Progenitor cell of endocrine pancreas (in vitro differentiated cells): ENCODE data around the gene MAP2K1. TPM values are rescaled to one million over a fixed set of nuclear protein-coding genes. Genes with fewer than 3 reads are reported as not detected.

Experiments
- DNase-seq: peaks from one replicate; pipeline ENCODE4 v3.0.0; 2021; ENCODE audit warnings: low spot score; ENCODE audit not compliant: unreplicated experiment
- H3K27ac Mint-ChIP-seq: 2 replicates; pipeline ENCODE4 v1.8.0; 2021; ENCODE audit warnings: mild to moderate bottlenecking, moderate library complexity, mixed read lengths
- H3K27me3 Mint-ChIP-seq: 2 replicates; pipeline ENCODE4 v1.8.0; 2021; ENCODE audit warnings: mixed read lengths
- H3K36me3 Mint-ChIP-seq: 2 replicates; pipeline ENCODE4 v1.8.0; 2022; ENCODE audit warnings: mixed read lengths; ENCODE audit not compliant: insufficient read depth
- H3K4me1 Mint-ChIP-seq: 2 replicates; pipeline ENCODE4 v1.8.0; 2021; ENCODE audit warnings: low read depth, mixed read lengths
- H3K4me3 Mint-ChIP-seq: 2 replicates; pipeline ENCODE4 v1.8.0; 2021; ENCODE audit warnings: low read depth, mild to moderate bottlenecking, moderate library complexity, mixed read lengths
- H3K9me3 Mint-ChIP-seq: 2 replicates; pipeline ENCODE4 v1.8.0; 2021; ENCODE audit warnings: low read depth, mixed read lengths
- total RNA-seq: library from RNA; stranded (reverse); gene quantifications from 2 replicates; pipeline ENCODE4 v1.2.1, GENCODE V29; 2021
- TF ChIP-seq, protein P1 (sequence below): fragments of 200-600 bp; sonication (generic); IDR thresholded peaks from one replicate; pipeline ENCODE4 v1.5.0; 2021; ENCODE audit warnings: antibody characterized with exemption, mild to moderate bottlenecking; ENCODE audit not compliant: unreplicated experiment

The MAP2K1 gene
- total RNA-seq, 1 donor from 2014 or later: 28.6 TPM

DNA sequence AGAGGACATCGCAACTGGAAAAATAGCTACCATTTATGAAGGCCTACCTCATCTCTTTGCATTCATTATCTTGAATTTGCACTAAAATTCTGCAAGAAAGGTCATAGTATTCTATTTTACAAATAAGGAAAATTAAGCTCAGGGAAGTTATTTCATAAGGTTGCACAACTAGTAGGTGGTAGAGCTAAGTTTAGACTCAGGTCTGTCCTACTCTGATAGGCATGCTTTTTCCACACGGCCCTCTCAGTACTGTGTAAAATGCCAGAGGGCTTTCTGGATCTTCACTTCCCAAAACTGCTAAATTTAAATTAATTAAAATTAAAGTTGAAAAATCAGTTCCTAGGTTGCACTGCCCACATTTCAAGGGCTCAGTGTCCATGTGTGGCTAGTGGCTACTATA, 18.3 kb downstream of the MAP2K1 start:
- H3K27ac Mint-ChIP-seq: no peak overlapping the region
- peaks cover 4% of the 10 kb centered on the region for H3K36me3 Mint-ChIP-seq
- no peak overlapping the region for H3K4me3 Mint-ChIP-seq
- peaks cover 22% of the 10 kb centered on the region for H3K4me1 Mint-ChIP-seq
- TF ChIP-seq, protein P1, sequence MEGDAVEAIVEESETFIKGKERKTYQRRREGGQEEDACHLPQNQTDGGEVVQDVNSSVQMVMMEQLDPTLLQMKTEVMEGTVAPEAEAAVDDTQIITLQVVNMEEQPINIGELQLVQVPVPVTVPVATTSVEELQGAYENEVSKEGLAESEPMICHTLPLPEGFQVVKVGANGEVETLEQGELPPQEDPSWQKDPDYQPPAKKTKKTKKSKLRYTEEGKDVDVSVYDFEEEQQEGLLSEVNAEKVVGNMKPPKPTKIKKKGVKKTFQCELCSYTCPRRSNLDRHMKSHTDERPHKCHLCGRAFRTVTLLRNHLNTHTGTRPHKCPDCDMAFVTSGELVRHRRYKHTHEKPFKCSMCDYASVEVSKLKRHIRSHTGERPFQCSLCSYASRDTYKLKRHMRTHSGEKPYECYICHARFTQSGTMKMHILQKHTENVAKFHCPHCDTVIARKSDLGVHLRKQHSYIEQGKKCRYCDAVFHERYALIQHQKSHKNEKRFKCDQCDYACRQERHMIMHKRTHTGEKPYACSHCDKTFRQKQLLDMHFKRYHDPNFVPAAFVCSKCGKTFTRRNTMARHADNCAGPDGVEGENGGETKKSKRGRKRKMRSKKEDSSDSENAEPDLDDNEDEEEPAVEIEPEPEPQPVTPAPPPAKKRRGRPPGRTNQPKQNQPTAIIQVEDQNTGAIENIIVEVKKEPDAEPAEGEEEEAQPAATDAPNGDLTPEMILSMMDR: no peak
- no peaks in the 10 kb centered on the region for H3K27me3 Mint-ChIP-seq
- H3K9me3 Mint-ChIP-seq: no peaks in the 10 kb centered on the region
- no peak for DNase-seq

DNA sequence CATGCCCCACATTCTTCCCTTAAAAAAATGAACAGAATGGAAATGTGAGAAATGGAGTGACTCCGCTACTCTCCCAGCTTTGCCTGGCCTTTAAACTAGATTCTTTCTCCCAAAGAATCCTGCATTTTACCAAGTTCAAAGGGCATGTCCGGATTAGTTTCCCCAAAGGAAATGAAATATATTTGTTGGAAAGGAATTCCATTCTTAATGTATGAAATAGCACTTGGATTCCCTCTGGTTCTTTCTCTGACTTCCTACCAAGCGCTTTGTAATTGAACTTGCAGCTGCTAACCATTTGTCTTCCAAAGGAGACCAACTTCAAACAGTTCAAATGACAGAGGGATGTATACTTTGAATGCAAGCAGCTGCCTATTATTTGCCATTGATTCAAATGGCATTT, 18.9 kb downstream of the MAP2K1 start:
- Mint-ChIP-seq H3K9me3 (no peaks in the 10 kb centered on the region), H3K27me3 (no peaks in the 10 kb centered on the region), H3K27ac (peak overlapping the region; percentile 8), H3K4me3 (no peak overlapping the region), H3K36me3 (peaks cover 3% of the 10 kb centered on the region), H3K4me1 (peaks cover 21% of the 10 kb centered on the region)
- TF ChIP-seq, protein P1: no peak
- no peak for DNase-seq

DNA sequence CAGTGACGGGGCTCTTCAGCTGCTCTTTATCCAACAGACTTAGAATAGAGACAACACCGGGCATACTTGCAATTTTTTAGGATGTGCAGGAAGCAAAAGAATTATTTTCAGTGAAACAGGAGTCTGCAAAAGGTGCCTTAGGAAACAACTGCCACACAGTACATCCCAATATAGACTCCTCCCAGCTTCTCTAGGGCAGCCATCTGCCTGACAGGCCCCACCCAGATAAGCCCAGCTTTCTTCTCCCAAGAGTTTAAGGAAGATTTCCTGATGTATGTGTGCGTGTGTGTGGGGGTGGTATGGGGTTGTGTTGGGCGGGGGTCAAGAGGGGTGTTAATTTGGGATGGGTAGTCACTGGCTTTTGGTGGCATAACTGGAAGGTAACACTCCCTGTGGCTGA, 21.5 kb downstream of the MAP2K1 start:
- peaks cover 21% of the 10 kb centered on the region for H3K4me1 Mint-ChIP-seq
- H3K36me3 Mint-ChIP-seq: no peaks in the 10 kb centered on the region
- DNase-seq: no peak
- no peaks in the 10 kb centered on the region for H3K27me3 Mint-ChIP-seq
- no peak overlapping the region for H3K4me3 Mint-ChIP-seq
- no peak overlapping the region for H3K27ac Mint-ChIP-seq
- H3K9me3 Mint-ChIP-seq: no peaks in the 10 kb centered on the region
- TF ChIP-seq, protein P1: no peak

DNA sequence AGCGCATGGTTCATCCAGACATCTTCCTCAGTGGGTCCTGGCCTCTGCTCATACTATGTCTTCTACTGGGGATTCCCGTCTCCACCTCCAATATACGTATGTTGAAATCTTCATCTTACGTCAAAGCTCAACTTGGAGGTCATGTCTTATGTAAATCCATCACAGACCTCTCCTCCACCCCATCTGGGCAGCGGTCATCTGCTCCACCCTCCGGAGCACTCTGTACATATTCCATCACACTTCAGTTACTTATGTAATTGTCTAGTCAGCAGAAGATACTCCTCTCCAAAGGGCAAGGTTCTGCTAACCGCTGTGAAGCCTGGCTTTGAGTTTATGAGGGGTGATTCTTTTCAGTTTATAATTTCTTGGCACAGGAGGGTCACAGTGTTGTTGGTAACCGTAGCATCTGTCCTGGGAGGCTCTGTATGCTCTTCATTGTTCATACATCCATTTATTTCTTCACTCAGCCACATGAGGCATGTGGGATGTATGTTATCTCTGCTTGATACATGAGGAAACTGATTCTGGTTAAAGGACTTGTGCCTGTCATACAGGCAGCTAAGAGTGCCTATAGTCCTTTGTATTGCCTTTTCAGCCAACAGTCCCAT, 22.1 kb downstream of the MAP2K1 start:
- Mint-ChIP-seq H3K27me3 (no peaks in the 10 kb centered on the region), H3K4me1 (peaks cover 16% of the 10 kb centered on the region), H3K36me3 (no peaks in the 10 kb centered on the region), H3K4me3 (no peak overlapping the region), H3K27ac (no peak overlapping the region), H3K9me3 (no peaks in the 10 kb centered on the region)
- TF ChIP-seq, protein P1: no peak
- DNase-seq: no peak

GRCh38 chr15:66409565-66410108, 22.9 kb downstream of the MAP2K1 start:
- no peak for DNase-seq
- peaks cover 4% of the 10 kb centered on the region for H3K9me3 Mint-ChIP-seq
- H3K36me3 Mint-ChIP-seq: no peaks in the 10 kb centered on the region
- TF ChIP-seq, protein P1: no peak
- no peaks in the 10 kb centered on the region for H3K27me3 Mint-ChIP-seq
- H3K27ac Mint-ChIP-seq: no peak overlapping the region
- peaks cover 9% of the 10 kb centered on the region for H3K4me1 Mint-ChIP-seq
- H3K4me3 Mint-ChIP-seq: no peak overlapping the region
